Stimulated activated CD4-positive, alpha-beta T cell treated with anti-CD3 and anti-CD28 coated beads, Interleukin-1b, Interleukin-23, amount 100 ng/mL, for 4 hours (primary cell): ENCODE measurements around the gene SAMD3.
A peak's percentile ranks its signal among the peaks of the same experiment; 100 is the strongest.
"Not testable (repeated sequence)": the region's sequence is repeated elsewhere in the genome, so short reads cannot be mapped to it uniquely, and the experiment has no call there.

Experiments used
- DNase-seq, 2 donors: peaks; one replicate each; pipeline ENCODE4 v3.0.0-alpha.2; 2020; ENCODE audit warnings: low read depth in 2 of 2

Gene SAMD3

GRCh38 chr6:130211691-130212090, 11.1 kb downstream of the SAMD3 start:
- DNase-seq: no peak

GRCh38 chr6:130207979-130208649, 14.6 kb downstream of the SAMD3 start:
- no peak for DNase-seq

DNA sequence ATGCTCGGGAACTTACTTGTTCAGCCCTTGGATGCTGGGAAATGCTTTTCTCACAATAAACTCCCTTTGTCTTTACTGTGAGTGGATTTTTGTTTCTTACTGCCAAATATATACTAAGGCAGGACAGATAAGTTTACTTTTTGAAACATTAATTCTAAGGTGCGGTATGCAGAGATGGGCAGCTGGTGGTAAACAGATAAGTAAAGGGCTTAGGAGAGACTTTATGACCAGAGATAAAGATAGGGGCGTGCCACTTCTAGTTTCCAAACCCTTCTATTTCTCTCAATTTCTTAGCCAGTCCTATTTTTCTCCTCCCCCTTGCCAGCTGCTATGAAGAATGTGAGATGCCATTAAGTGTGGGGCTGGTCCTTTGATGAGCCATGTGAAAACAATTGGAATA, 16.3 kb downstream of the SAMD3 start:
- DNase-seq: no peak

- DNase-seq: no peak
Measured at GRCh38 chr6:130204322-130204721, 18.4 kb downstream of the SAMD3 start.

DNA sequence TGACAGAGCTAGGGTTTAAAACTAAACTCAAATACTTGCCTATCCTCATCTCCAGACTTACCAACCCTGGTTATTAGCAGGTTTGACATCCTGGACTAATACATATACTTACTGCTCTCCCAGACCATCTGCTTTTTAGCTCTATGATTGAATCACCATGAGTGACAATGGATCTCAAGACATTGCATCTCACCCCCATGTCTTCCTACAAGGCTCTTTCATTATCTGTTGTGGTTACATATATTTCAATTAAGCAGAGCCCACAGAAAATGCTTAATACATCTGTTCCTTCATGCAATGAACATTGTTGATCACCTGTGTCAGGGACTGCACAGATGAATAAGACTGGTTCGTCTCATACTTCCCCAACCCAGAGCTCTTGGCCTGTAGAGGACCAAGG, 19.4 kb downstream of the SAMD3 start:
- no peak for DNase-seq

GRCh38 chr6:130202782-130203181, 20.0 kb downstream of the SAMD3 start:
- peak in 1 of 2 donors; percentile 40 for DNase-seq

DNA sequence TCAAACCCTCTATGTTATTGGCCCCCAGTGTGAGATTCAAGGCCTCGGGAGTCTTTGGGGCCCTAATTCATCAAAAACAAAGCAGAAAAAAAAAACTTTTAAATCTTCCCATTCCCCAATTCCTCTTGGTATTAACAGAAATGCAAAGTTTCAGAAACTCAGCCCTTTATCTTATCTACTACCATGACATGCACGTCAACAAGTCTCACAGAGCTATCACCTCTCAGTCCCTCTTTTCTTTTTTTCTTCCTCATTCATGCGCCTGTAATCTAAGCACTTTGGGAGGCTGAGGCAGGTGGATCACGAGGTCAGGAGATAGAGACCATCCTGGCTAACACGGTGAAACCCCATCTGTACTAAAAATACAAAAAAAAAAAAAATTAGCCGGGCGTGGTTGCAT, 22.7 kb downstream of the SAMD3 start:
- no peak for DNase-seq

- no peak for DNase-seq
Measured at GRCh38 chr6:130198483-130199035, 24.2 kb downstream of the SAMD3 start.

DNA sequence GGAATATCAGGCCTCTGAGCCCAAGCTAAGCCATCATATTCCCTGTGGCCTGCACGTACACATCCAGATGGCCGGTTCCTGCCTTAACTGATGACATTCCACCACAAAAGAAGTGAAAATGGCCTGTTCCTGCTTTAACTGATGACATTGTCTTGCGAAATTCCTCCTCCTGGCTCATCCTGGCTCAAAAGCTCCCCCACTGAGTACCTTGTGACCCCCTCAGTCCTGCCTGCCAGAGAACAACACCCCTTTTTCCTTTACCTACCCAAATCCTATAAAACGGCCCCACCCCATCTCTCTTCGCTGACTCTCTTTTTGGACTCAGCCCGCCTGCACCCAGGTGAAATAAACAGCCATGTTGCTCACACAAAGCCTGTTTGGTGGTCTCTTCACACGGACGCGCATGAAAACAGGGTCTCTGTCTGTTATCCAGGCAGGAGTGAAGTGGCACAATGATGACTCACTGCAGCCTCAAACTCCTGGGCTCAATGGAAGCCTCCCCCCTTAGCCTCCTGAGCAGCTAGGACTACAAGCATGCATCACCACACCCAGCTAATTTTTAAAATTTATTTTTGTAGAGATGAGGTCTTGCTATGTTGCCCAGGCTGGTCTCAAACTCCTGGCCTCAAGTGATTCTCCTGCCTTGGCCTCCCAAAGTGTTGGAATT, 24.8 kb downstream of the SAMD3 start:
- not testable (repeated sequence) for DNase-seq

GRCh38 chr6:130194434-130194833, 28.3 kb downstream of the SAMD3 start:
- DNase-seq: not testable (repeated sequence)

- DNase-seq: no peak
Measured at GRCh38 chr6:130190701-130191690, 31.8 kb downstream of the SAMD3 start.

GRCh38 chr6:130189531-130190397, 33.0 kb downstream of the SAMD3 start:
- no peak for DNase-seq

- no peak for DNase-seq
Measured at GRCh38 chr6:130188207-130188899, 34.4 kb downstream of the SAMD3 start.

GRCh38 chr6:130187335-130188206, 35.2 kb downstream of the SAMD3 start:
- DNase-seq: no peak

DNA sequence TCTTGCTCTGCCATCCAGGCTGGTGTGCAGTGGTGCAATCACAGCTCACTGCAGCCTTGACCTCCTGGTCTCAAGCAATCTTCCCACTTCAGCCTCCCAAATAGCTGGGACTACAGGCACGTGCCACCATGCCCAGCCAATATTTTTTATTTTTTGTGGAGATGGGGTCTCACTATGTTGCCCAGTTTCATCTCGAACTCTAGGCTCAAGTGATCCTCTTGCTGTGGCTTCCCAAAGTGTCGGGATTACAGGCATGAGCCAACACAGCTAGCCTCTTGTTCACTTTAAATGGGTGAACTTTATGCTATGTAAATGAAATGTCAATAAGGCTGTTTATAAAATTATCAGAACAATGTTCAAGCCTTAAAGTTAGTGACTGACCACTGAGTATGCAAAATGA, 37.1 kb downstream of the SAMD3 start:
- no peak for DNase-seq

GRCh38 chr6:130183271-130184222, 39.2 kb downstream of the SAMD3 start:
- no peak for DNase-seq

GRCh38 chr6:130182466-130182865, 40.3 kb downstream of the SAMD3 start:
- DNase-seq: no peak

GRCh38 chr6:130178692-130179091, 44.1 kb downstream of the SAMD3 start:
- DNase-seq: no peak
